Left renal cortex interstitium (tissue), 4 donors: Measurements from ENCODE around the gene CNNM3. TPM values are rescaled to one million over a fixed set of nuclear protein-coding genes. Genes with fewer than 3 reads are reported as not detected.

Source experiments
- DNase-seq, 4 donors: peaks; one replicate each; pipeline ENCODE4 v3.0.0-alpha.2; 2013; ENCODE audit warnings: low read depth in 4 of 4, low spot score in 2 of 4, missing footprints in 1 of 4
- polyA plus RNA-seq, 4 donors: library from polyadenylated mRNA; unstranded; fragments of 120-200 nt; gene quantifications; one replicate each; pipeline ENCODE4 v1.2.1, GENCODE V29; 2013; ENCODE audit not compliant: insufficient read length in 4 of 4

CNNM3 gene
- polyA plus RNA-seq, 4 donors, result 26.5 to 43.5 (median 32.9) TPM

DNA sequence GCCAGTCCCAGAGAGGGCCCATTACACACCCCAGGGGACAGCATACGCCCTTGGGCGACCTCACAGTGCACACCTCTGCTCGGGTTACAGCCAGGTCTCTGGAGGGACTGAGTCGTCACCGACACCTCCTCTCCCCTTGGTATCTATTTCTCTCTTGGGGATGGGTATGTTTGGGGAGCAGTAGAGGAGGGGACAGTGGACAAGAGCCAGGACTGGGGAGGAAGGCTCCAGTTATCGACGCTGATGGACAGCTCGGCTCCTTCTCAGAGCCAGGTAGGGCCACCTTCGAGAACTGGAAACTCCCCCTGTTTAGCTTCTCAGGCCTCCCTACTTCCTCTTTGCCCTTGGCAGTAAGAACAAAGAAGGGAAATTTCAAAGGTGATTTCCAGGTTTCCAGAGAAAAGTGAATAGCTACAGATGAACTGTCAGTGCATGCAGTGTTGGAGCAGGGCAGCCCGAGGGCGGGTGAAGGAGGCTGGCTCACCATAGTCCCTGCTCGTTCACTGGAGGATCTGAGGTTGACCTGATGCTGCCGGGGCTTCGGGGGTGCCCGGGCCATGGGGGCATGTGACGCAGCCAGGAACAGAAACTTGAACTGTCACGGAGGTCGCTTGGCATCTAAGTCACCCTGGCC, 58.2 kb downstream of the CNNM3 start:
- DNase-seq, result no peak

- no peak for DNase-seq
These were observed 59.6 kb downstream of the CNNM3 start for GRCh38 chr2:96875498-96876268.

GRCh38 chr2:96876269-96877041, 60.4 kb downstream of the CNNM3 start:
- DNase-seq, result no peak

- DNase-seq, result no peak
These were observed 61.0 kb downstream of the CNNM3 start for GRCh38 chr2:96877042-96877451.

- no peak for DNase-seq
These were observed 61.6 kb downstream of the CNNM3 start for GRCh38 chr2:96877631-96878092.

DNA sequence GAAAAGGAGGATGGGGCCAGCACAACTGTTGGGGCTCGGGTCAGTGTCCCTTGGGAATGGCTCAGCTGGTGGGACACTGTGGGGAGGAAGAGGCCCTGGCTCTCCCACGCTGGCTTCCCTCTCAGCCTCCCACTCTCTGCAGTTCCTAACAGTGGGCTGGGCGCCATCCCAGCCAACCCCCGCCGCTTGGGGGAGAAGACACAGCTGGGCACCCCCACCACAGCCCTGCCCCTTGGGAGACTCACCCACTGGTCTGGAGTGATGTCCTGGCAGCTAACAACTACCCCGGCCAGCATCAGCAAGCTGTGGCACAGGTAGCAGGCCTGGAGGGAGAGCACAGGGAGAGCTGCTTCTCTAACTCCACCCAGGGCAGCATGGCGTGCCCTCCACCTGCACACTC, 62.1 kb downstream of the CNNM3 start:
- DNase-seq, result no peak

DNA sequence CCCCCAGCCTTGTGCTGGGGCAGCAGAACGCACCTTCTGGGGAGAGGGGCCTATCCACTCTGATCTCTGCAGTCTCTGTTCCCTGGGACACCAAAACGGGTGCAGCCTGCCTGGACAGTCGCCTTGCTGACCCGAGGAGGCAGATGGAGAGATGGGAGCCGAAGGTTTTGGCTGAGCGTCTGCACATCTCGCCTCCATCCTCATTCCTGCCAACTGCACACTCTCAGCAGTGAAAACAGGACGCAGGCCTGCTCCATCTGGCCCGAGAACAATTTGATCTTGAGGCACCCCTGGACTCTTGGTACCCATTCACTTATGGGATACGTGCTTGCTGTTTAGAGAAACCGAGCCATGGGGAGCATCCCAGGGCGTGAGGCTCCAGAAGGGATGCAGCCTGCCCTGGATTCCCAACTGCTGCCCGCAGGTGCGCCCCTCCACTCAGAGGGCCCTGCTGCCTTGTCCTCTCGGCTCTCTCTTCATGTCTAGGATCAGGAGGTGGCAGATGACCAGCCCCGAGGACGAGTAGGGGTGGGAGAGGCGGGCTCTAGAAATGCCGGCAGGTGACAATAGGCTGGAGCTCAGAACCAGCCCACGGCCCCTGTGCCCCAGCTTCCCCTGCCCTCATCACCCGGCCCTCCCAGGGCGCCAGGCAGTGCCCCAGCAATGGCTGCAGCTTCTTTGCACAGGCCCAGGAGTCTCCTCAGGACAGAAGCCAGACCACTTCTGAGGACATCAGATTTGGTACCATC, 62.9 kb downstream of the CNNM3 start:
- DNase-seq, result no peak

DNA sequence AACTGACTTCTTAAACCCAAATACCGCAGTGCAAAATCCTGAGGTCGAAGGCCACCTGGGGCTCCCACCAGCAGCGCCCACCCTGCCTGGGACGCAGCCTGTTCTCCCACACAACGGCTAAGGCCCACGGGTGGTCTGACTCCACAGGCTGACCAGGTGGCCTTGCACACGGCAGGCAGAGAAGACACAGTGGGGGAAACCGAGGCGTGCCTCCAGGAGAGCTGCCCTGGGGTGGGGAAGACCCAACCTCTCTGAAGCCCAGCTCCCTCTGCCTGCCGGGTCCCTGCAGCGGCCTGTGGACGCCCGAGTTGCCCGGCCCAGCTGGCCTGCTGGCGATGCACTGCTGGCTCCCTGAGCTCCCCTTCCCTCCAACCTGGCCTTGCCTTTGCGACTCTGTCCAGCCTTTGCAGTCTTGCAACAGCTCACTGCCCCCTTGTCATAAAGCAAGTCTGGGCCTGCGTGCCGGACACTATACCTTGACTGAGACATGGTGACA, 63.5 kb downstream of the CNNM3 start:
- DNase-seq, result no peak

GRCh38 chr2:96880891-96881273, 64.8 kb downstream of the CNNM3 start:
- DNase-seq, result no peak

DNA sequence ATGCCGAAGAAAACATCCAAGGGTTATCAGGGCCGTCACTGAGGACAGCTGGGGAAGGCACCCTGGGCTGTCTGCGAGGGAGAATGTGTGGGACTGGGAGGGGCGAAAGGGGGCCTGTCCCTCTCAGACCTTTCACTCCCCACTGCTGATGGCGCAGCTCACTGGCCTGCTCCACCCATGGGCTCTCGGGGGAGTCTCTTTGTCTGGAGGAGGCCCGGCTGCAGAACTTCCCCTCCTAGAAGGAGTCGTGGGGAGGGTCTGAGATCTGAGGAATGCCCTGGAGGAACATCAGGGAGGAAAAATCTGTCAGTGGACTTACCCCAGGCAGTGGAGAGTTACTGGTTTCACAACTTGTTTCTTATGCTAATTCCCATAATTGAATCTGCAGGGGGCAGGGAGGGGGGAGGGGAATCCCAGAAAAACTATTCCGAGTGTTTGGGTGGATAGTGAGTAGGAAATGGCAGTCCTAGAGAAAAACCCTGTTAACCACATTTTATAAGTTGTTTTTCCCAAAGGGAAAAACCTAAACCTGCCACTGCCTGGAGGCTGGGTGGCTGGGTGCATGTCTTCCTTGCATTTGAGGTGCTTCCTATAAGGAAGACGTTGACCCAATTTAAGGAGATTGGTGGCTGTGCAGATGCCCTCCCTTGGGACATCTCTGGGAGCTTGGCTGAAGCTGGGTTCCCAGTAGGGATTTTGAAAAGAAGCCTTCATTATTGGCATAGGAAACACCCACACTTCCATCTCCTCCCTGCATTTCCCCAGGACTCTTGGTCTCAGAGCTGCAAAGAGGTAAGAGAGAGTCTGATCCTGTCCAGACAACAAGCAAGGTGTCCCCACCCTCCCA, 65.5 kb downstream of the CNNM3 start:
- DNase-seq, result no peak

GRCh38 chr2:96882230-96882629, 66.2 kb downstream of the CNNM3 start:
- DNase-seq, result no peak

- DNase-seq, result no peak
These were observed 66.8 kb downstream of the CNNM3 start for GRCh38 chr2:96882906-96883305.

- DNase-seq, result no peak
These were observed 67.2 kb downstream of the CNNM3 start for GRCh38 chr2:96883306-96883705.

Other genes starting within 250 kb of the CNNM3 start
- 10 to 100 TPM; 48.1 to 63.8 (median 55.9) TPM for gene KANSL3, start 178.0 kb upstream of the CNNM3 start, polyA plus RNA-seq
- 1 to 10 TPM in 2 of 4 donors, under 1 TPM in 2; 0.59 to 2.7 (median 1.5) TPM for gene FER1L5, start 173.5 kb upstream of the CNNM3 start, polyA plus RNA-seq
- gene LMAN2L, start 76.2 kb upstream of the CNNM3 start, polyA plus RNA-seq, result 10 to 100 TPM; 48.8 to 52.7 (median 51.4) TPM
- gene CNNM4, start 55.4 kb upstream of the CNNM3 start, polyA plus RNA-seq, result 10 to 100 TPM; 12.1 to 16.2 (median 13.4) TPM
- gene ANKRD23, start 27.8 kb downstream of the CNNM3 start, polyA plus RNA-seq, result 1 to 10 TPM; 2.4 to 7.3 (median 4.8) TPM
- gene ANKRD39, start 41.7 kb downstream of the CNNM3 start, polyA plus RNA-seq, result 10 to 100 TPM in 2 of 4 donors, 1 to 10 TPM in 2; 8.3 to 12.0 (median 9.6) TPM
- gene SEMA4C, start 53.8 kb downstream of the CNNM3 start, polyA plus RNA-seq, result 10 to 100 TPM; 31.9 to 52.8 (median 43.4) TPM
- gene FAM178B, start 170.3 kb downstream of the CNNM3 start, polyA plus RNA-seq, result 1 to 10 TPM in 2 of 4 donors, under 1 TPM in 2; 0.42 to 1.3 (median 0.95) TPM